Uterus (tissue), 2 donors: ENCODE results near the gene RANBP1.

Experiments
- CTCF ChIP-seq, 4 experiments: fragments of 200-600 bp in 2 of 4; fragments of 450-650 bp in 2 of 4; sonication (generic) in 2 of 4; IDR thresholded peaks; one replicate each; pipeline ENCODE4 v1.5.1; 2016 to 2019; ENCODE audit warnings: antibody characterized with exemption in 4 of 4, mild to moderate bottlenecking in 2 of 4, moderate library complexity in 1 of 4
- POLR2A ChIP-seq, 2 donors: fragments of 450-650 bp; IDR thresholded peaks; one replicate each; pipeline ENCODE4 v1.6.1; 2016; ENCODE audit warnings: antibody characterized with exemption in 2 of 2, mild to moderate bottlenecking in 1 of 2, moderate library complexity in 1 of 2

GRCh38 chr22:20152464-20152890 lies 36.6 kb downstream of the RANBP1 start:
- TF ChIP-seq CTCF (IDR thresholded peaks at IDR 0.05) (no peak), POLR2A (IDR thresholded peaks at IDR 0.05) (no peak)
